B cell (primary cell): ENCODE results near the gene LIPN. TPM values are rescaled to one million over a fixed set of nuclear protein-coding genes. Genes with fewer than 3 reads are reported as not detected.

Experiments
- ATAC-seq: fragments of 200-7000 bp; cut with Tn5 transposase; one replicate; pipeline ENCODE4 v1.10.0; 2021; ENCODE audit warnings: low read depth, mild to moderate bottlenecking, moderate number of reproducible peaks, moderate library complexity
- CTCF ChIA-PET: fragments of 350-600 bp; sonication (Branson Sonifier 250); formaldehyde crosslinking; loops from one replicate; lab custom pipeline; 2021; ENCODE audit warnings: antibody characterized with exemption, inconsistent platforms; lab: Charles Lee
- POLR2A ChIA-PET: fragments of 350-600 bp; sonication (Branson Sonifier 250); formaldehyde crosslinking; loops from one replicate; lab custom pipeline; 2021; ENCODE audit warnings: antibody characterized with exemption; lab: Charles Lee
- DNase-seq: peaks from one replicate; pipeline ENCODE4 v3.0.0; 2013
- H2AFZ ChIP-seq: 2 replicates; pipeline ENCODE4 v1.6.1; 2012; ENCODE audit warnings: mild to moderate bottlenecking, low read depth, low read length; ENCODE audit not compliant: insufficient read depth, poor library complexity, severe bottlenecking
- H3K27ac ChIP-seq, 2 donors: 1 replicate in 1 of 2; 2 replicates in 1 of 2; pipeline ENCODE4 v1.5.1; 2012 to 2013; ENCODE audit warnings: low read length in 2 of 2, mild to moderate bottlenecking in 2 of 2, moderate library complexity in 1 of 2
- H3K27me3 ChIP-seq, 4 experiments: fragments of 200-600 bp in 1 of 4; sonication (generic) in 1 of 4; replicated peaks in 1 of 4; 1 replicate in 2 of 4; 2 replicates in 2 of 4; pipeline versions ENCODE4 v1.6.1 to v1.7.0; 2013 to 2016; ENCODE audit warnings: low read length in 3 of 4, mild to moderate bottlenecking in 2 of 4, mixed read lengths in 1 of 4, moderate library complexity in 1 of 4; ENCODE audit not compliant: insufficient read depth in 4 of 4, control insufficient read depth in 3 of 4; ENCODE audit errors: control extremely low read depth in 1 of 4
- H3K36me3 ChIP-seq, 2 experiments: replicated peaks in 1 of 2; 1 replicate in 1 of 2; 2 replicates in 1 of 2; pipeline versions ENCODE4 v1.6.1 to v1.7.1; 2013; ENCODE audit warnings: low read length in 1 of 2; ENCODE audit not compliant: insufficient read depth in 2 of 2, control insufficient read depth in 1 of 2; ENCODE audit errors: control extremely low read depth in 1 of 2, extremely low read depth in 1 of 2
- H3K4me1 ChIP-seq, 2 donors: fragments of 200-600 bp in 1 of 2; sonication (generic) in 1 of 2; 1 replicate in 1 of 2; 2 replicates in 1 of 2; pipeline versions ENCODE4 v1.5.1 to v1.6.1; 2013 to 2017; ENCODE audit warnings: low read length in 2 of 2; ENCODE audit not compliant: control insufficient read depth in 2 of 2, insufficient read depth in 2 of 2
- H3K4me2 ChIP-seq: replicated peaks from 2 replicates; pipeline ENCODE3; 2012; ENCODE audit warnings: mild to moderate bottlenecking, low read depth, low read length; ENCODE audit not compliant: poor library complexity, severe bottlenecking
- H3K4me3 ChIP-seq, 5 experiments: fragments of 200-600 bp in 1 of 5; sonication (generic) in 1 of 5; 1 replicate in 3 of 5; 2 replicates in 2 of 5; pipeline versions ENCODE4 v1.5.1 to v1.7.0; 2011 to 2016; ENCODE audit warnings: low read length in 4 of 5, mild to moderate bottlenecking in 4 of 5, low read depth in 2 of 5, control low read depth in 1 of 5, moderate library complexity in 1 of 5; ENCODE audit not compliant: insufficient read depth in 1 of 5; ENCODE audit errors: control extremely low read depth in 1 of 5, extremely low read depth in 1 of 5
- H3K79me2 ChIP-seq: fragments of 200-600 bp; sonication (generic); one replicate; pipeline ENCODE4 v1.6.0; 2016; ENCODE audit warnings: low read length; ENCODE audit not compliant: control insufficient read depth, insufficient read depth
- H3K9ac ChIP-seq: fragments of 200-600 bp; sonication (generic); 2 replicates; pipeline ENCODE4 v1.6.1; 2017; ENCODE audit warnings: mild to moderate bottlenecking, low read length, moderate library complexity
- H3K9me3 ChIP-seq, 3 donors: one replicate each; pipeline versions ENCODE4 v1.6.1 to v1.7.1; 2013; ENCODE audit warnings: low read length in 2 of 3; ENCODE audit not compliant: control insufficient read depth in 2 of 3, insufficient read depth in 1 of 3; ENCODE audit errors: control extremely low read depth in 1 of 3
- H4K20me1 ChIP-seq: 2 replicates; pipeline ENCODE4 v1.6.0; 2012; ENCODE audit warnings: mild to moderate bottlenecking, low read length; ENCODE audit not compliant: insufficient read depth, control insufficient read depth, poor library complexity, severe bottlenecking
- H3K27ac Mint-ChIP-seq: one replicate; pipeline ENCODE4 v1.8.0; 2021; ENCODE audit warnings: mixed read lengths
- H3K27me3 Mint-ChIP-seq: one replicate; pipeline ENCODE4 v1.8.0; 2021; ENCODE audit warnings: mixed read lengths
- H3K4me1 Mint-ChIP-seq: one replicate; pipeline ENCODE4 v1.8.0; 2021; ENCODE audit warnings: mixed read lengths
- H3K4me3 Mint-ChIP-seq: one replicate; pipeline ENCODE4 v1.8.0; 2021; ENCODE audit warnings: mixed read lengths
- H3K9me3 Mint-ChIP-seq: one replicate; pipeline ENCODE4 v1.8.0; 2022; ENCODE audit warnings: mixed read lengths; ENCODE audit not compliant: insufficient read depth
- CTCF ChIP-seq: fragments of 200-600 bp; IDR thresholded peaks from one replicate; pipeline ENCODE4 v1.8.0; 2022; ENCODE audit warnings: antibody characterized with exemption, mild to moderate bottlenecking
- EZH2 ChIP-seq: IDR thresholded peaks from 2 replicates; pipeline ENCODE4 v1.6.1; 2012; ENCODE audit warnings: borderline replicate concordance, low read depth, mild to moderate bottlenecking, moderate library complexity, low read length; ENCODE audit not compliant: insufficient read depth, poor library complexity, severe bottlenecking
- WGBS: methylation state at CpG from one replicate; pipeline ENCODE4 v1.1.5; 2013; ENCODE audit warnings: missing lambda C conversion rate; ENCODE audit not compliant: insufficient coverage; 5-methylcytosine and 5-hydroxymethylcytosine counted together
- intact Hi-C: fragments of 100-400 bp; cut with micrococcal nuclease; formaldehyde crosslinking; loops from one replicate; pipeline ENCODE4 v1.10.0; 2022
- polyA plus RNA-seq: library from polyadenylated mRNA; depleted of rRNA; stranded (reverse); fragments of >200 nt; gene quantifications from 2 replicates; pipeline ENCODE4 v1.2.3, GENCODE V29; 2012
- total RNA-seq, 2 donors: library from RNA; stranded (reverse); fragments of 120-200 nt in 1 of 2; gene quantifications; 1 replicate in 1 of 2; 2 replicates in 1 of 2; pipeline versions ENCODE4 v1.2.3 to v1.2.4, GENCODE V29; 2013 to 2022

Gene LIPN
- total and polyA plus RNA-seq, 2 donors (not counting 1 experiment from before 2014, with no cell fraction given): 0.12 TPM; not detected in 1

DNA sequence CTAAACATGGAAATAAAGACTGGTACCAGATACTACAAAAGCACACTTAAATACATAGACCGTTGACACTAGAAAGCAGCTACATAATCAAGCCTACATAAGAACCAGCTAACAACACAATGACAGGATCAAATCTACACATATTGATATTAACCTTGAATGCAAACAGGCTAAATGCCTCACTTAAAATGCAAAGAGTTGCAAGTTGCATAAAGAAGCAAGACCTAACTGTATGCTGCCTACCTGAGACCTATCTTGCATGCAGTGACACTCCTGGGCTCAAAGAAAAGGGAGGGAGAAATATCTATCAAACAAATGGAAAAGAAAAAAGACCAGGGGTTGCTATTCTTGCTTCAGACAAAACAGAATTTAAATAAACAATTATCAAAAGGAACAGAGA lies 14.2 kb upstream of the LIPN start:
- intact Hi-C loops: no loop called here
- WGBS: 100% methylated on average over 1 of the region's 1 CpG
- CTCF ChIA-PET: no interaction called here
- no peak for DNase-seq
- Histone ChIP-seq H3K4me1 (no peaks in the 10 kb centered on the region), H3K27me3 (peaks cover 0 to 3% (median 0%) of the 10 kb centered on the region in 4 experiments), H3K4me2 (no peak overlapping the region), H3K9ac (no peak overlapping the region), H4K20me1 (no peaks in the 10 kb centered on the region), H3K4me3 (no peak overlapping the region), H3K36me3 (no peaks in the 10 kb centered on the region), H3K79me2 (no peaks in the 10 kb centered on the region), H3K27ac (no peak overlapping the region), H2AFZ (no peak overlapping the region), H3K9me3 (peaks cover 0 to 9% (median 1%) of the 10 kb centered on the region in 3 donors)
- POLR2A ChIA-PET: no interaction called here
- Mint-ChIP-seq H3K4me3 (no peak overlapping the region), H3K27ac (no peak overlapping the region), H3K4me1 (no peaks in the 10 kb centered on the region), H3K9me3 (peaks cover 10% of the 10 kb centered on the region), H3K27me3 (peaks cover 28% of the 10 kb centered on the region)
- TF ChIP-seq CTCF: no peak
- TF ChIP-seq EZH2: no peak
- ATAC-seq: no peak

- Mint-ChIP-seq H3K27me3 (peaks cover 5% of the 10 kb centered on the region), H3K4me3 (no peak overlapping the region), H3K9me3 (no peaks in the 10 kb centered on the region), H3K4me1 (no peaks in the 10 kb centered on the region), H3K27ac (no peak overlapping the region)
- no peak for ATAC-seq
- H3K4me1 ChIP-seq: peaks cover 0 to under 1% of the 10 kb centered on the region in 2 donors
- H3K79me2 ChIP-seq: no peaks in the 10 kb centered on the region
- ChIA-PET POLR2A (no interaction called here), CTCF (no interaction called here)
- no peaks in the 10 kb centered on the region for H4K20me1 ChIP-seq
- intact Hi-C loops: no loop called here
- H3K27ac ChIP-seq: no peak overlapping the region
- H3K36me3 ChIP-seq: no peaks in the 10 kb centered on the region
- H3K4me2 ChIP-seq: no peak overlapping the region
- TF ChIP-seq CTCF (no peak), EZH2 (no peak)
- H3K9ac ChIP-seq: no peak overlapping the region
- no peak overlapping the region for H2AFZ ChIP-seq
- H3K4me3 ChIP-seq: no peak overlapping the region
- no peaks in the 10 kb centered on the region for H3K9me3 ChIP-seq
- no peaks in the 10 kb centered on the region for H3K27me3 ChIP-seq
- DNase-seq: no peak
Measured at GRCh38 chr10:88754287-88754686, 5.5 kb upstream of the LIPN start.
